ENCODE results near the gene PBX1.

GRCh38 chr1:164712131-164713036 is 153.4 kb downstream of the PBX1 start:
- no peak for TF ChIP-seq EZH2phosphoT487 (IDR thresholded peaks at IDR 0.05; ENCODE audit: insufficient read depth, low read depth)
- TF ChIP-seq EZH2 (IDR thresholded peaks at IDR 0.05; ENCODE audit: insufficient read depth, poor library complexity, severe bottlenecking) = no peak
